ENCODE measurements around the gene ATAD3B. TPM values are rescaled to one million over a fixed set of nuclear protein-coding genes. Genes with fewer than 3 reads are reported as not detected.

Gene ATAD3B
- total and polyA plus RNA-seq, 2 donors (not counting 3 experiments of a cell fraction or from before 2014, with no cell fraction given), result 20.5 to 48.2 TPM

DNA sequence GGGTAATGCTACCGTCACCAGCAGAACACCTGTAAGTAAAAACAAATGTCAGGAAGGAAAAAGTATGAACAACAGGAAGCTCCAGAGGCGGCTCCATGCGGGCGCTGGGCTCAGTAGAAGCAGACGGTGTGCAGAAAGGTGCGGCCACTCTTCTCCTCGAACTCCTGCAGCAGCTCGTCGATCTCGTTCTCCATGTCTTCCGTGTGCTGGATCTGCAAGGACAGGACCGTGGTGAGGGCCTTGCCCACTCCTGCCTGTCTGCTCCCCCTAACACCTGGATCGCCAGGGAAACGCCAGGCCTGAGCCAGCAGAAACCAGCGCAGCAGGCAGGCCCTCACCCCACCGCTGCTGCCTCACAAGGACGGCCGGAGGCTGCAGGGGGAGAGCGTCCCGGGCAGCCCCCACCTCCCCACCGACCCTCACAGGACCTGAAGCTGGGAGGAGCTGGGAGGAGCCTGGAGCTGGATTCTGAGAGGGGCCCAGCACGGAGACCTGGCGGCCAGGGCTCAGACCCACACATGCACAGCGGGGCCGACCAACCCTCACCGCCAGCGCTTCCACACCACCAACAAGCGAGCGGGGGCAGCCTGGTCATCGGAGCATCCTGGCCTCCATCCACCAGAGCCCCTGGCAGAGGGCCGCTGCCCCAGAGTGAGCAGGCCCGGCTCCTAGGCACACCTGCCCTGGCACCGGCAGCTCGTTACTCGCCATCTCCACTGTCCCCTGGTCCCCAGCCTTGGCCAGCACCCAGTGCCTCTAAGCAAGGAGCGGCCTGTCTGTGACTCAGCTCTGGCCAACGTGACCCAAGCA, 70.6 kb downstream of the ATAD3B start:
- TF ChIP-seq JUN (IDR thresholded peaks at IDR 0.05; ENCODE audit: borderline replicate concordance, insufficient read depth, insufficient read length, low read depth) (no peak), POLR2A (IDR thresholded peaks at IDR 0.05; ENCODE audit: low read depth, low read length) (no peak), MYC (IDR thresholded peaks at IDR 0.05; ENCODE audit: low read depth, low read length) (no peak), POLR2AphosphoS5 (IDR thresholded peaks at IDR 0.05; ENCODE audit: insufficient read depth, low read depth, low read length) (no peak), GATA2 (IDR thresholded peaks at IDR 0.05; ENCODE audit: insufficient read depth, insufficient read length, low read depth, low read length) (no peak), FOS (IDR thresholded peaks at IDR 0.05; ENCODE audit: borderline replicate concordance, insufficient read depth, low read length) (no peak), EZH2 (IDR thresholded peaks at IDR 0.05; ENCODE audit: borderline replicate concordance, low read depth, low read length, severe bottlenecking) (no peak)
- TF ChIP-seq, protein P1, sequence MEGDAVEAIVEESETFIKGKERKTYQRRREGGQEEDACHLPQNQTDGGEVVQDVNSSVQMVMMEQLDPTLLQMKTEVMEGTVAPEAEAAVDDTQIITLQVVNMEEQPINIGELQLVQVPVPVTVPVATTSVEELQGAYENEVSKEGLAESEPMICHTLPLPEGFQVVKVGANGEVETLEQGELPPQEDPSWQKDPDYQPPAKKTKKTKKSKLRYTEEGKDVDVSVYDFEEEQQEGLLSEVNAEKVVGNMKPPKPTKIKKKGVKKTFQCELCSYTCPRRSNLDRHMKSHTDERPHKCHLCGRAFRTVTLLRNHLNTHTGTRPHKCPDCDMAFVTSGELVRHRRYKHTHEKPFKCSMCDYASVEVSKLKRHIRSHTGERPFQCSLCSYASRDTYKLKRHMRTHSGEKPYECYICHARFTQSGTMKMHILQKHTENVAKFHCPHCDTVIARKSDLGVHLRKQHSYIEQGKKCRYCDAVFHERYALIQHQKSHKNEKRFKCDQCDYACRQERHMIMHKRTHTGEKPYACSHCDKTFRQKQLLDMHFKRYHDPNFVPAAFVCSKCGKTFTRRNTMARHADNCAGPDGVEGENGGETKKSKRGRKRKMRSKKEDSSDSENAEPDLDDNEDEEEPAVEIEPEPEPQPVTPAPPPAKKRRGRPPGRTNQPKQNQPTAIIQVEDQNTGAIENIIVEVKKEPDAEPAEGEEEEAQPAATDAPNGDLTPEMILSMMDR (IDR thresholded peaks at IDR 0.05; ENCODE audit: extremely low read depth in 1 of 2, insufficient read depth in 1 of 2, low read depth in 1 of 2, low read length in 2 of 2), result no peak
- TF ChIP-seq, protein P2, sequence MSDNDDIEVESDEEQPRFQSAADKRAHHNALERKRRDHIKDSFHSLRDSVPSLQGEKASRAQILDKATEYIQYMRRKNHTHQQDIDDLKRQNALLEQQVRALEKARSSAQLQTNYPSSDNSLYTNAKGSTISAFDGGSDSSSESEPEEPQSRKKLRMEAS (IDR thresholded peaks at IDR 0.05; ENCODE audit: insufficient read depth, insufficient read length), result no peak
- no peak for FAIRE-seq
- Histone ChIP-seq H3K4me3 (replicated peaks in 1 of 3; ENCODE audit: insufficient read depth in 1 of 3, low read depth in 1 of 3, low read length in 3 of 3) (no peak overlapping the region), H2AFZ (ENCODE audit: low read depth, low read length) (no peak overlapping the region), H3K27me3 (ENCODE audit: control insufficient read depth in 2 of 2, insufficient read depth in 2 of 2, low read length in 2 of 2) (no peaks in the 10 kb centered on the region), H3K9me1 (replicated peaks; ENCODE audit: control insufficient read depth, extremely low read depth, insufficient read depth, low read length) (no peaks in the 10 kb centered on the region), H3K4me1 (ENCODE audit: control insufficient read depth, extremely low read depth, insufficient read depth, low read length) (peaks cover 14% of the 10 kb centered on the region), H3K79me2 (ENCODE audit: control insufficient read depth, insufficient read depth, low read length) (peaks cover 7% of the 10 kb centered on the region), H4K20me1 (replicated peaks; ENCODE audit: control insufficient read depth, extremely low read depth, insufficient read depth, low read length) (no peaks in the 10 kb centered on the region), H3K4me2 (ENCODE audit: insufficient read depth, low read length) (no peak overlapping the region), H3K9ac (replicated peaks; ENCODE audit: extremely low read depth, insufficient read depth, low read length) (no peak overlapping the region), H3K36me3 (ENCODE audit: control insufficient read depth in 2 of 2, extremely low read depth in 1 of 2, insufficient read depth in 2 of 2, low read length in 2 of 2) (peaks cover 0 to 8% of the 10 kb centered on the region in 2 experiments), H3K27ac (ENCODE audit: insufficient read depth, low read depth, low read length) (no peak overlapping the region), H3K9me3 (replicated peaks; ENCODE audit: control insufficient read depth, insufficient read depth, low read length) (no peaks in the 10 kb centered on the region)
- no TSS peak for BruUV-seq (replicated peaks)
- ChIA-PET CTCF (no interaction called here), POLR2A (no interaction called here)
- intact Hi-C loops (cut with micrococcal nuclease) (no loop called here), dilution Hi-C loops (cut with MboI; ENCODE audit: extremely low pct_ligation_motif_present, low sequenced_read_pairs) (no loop called here)
- DNase-seq (ENCODE audit: low read depth, low spot score), result no peak
